DOHH2 (cell line): ENCODE results near the gene NRCAM.

Experiments
- CTCF ChIP-seq: fragments of 200-600 bp; sonication (generic); IDR thresholded peaks from one replicate; pipeline ENCODE4 v1.5.1; 2014; ENCODE audit warnings: antibody characterized with exemption, mild to moderate bottlenecking, low read depth, low read length; ENCODE audit not compliant: poor library complexity, severe bottlenecking
- EZH2phosphoT487 ChIP-seq: fragments of 200-600 bp; sonication (generic); IDR thresholded peaks from 2 replicates; pipeline ENCODE4 v1.6.1; 2017; ENCODE audit warnings: borderline replicate concordance, mild to moderate bottlenecking, antibody characterized with exemption, low read length, moderate library complexity, mixed read lengths

DNA sequence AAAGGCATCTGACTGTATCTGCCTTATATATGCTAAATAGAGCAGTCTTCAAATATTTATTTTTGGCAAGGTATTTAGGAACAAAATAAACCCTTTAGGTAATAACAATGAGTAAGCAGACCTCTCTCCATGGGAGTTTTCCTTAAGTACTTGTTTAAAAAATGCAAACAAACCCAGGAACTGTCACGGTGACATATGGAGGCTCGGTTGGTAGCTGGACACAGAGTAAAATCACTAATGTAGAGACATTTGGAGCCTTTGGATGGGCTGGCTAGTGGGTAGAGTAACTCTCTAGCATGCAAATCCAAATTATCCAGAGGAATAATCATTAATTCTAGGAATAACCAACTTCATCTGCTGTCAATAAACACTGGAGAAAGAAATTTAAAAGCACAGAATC lies 254.5 kb downstream of the NRCAM start:
- no peak for TF ChIP-seq CTCF
- TF ChIP-seq EZH2phosphoT487, result no peak
